A549 (cell line): Measurements from ENCODE around the gene SULT1C4. TPM values are rescaled to one million over a fixed set of nuclear protein-coding genes. Genes with fewer than 3 reads are reported as not detected.

Experiments
- ATAC-seq, 2 experiments: fragments of 200-7000 bp in 1 of 2; fragments of >200 bp in 1 of 2; cut with Nextera tagmentation in 1 of 2; cut with Tn5 transposase in 1 of 2; 3 replicates each; pipeline versions ENCODE4 v1.8.0 to v1.9.1; 2018 to 2020; ENCODE audit warnings: mild to moderate bottlenecking in 1 of 2, moderate library complexity in 1 of 2
- CTCF ChIA-PET: fragments of 300-600 bp; sonication (Branson Sonifier 250); formaldehyde crosslinking; extraction: SDS; loops from one replicate; lab custom pipeline; 2021; ENCODE audit warnings: antibody characterized with exemption, inconsistent platforms; lab: Yijun Ruan, JAX
- POLR2A ChIA-PET: fragments of 350-600 bp; formaldehyde crosslinking; extraction: SDS; loops from one replicate; lab custom pipeline; 2021; ENCODE audit warnings: antibody characterized with exemption, inconsistent platforms; lab: Yijun Ruan, JAX
- DNase-seq, 2 experiments: peaks; one replicate each; pipeline versions ENCODE4 v3.0.0 to v3.0.0-alpha.2; 2011 to 2016; ENCODE audit warnings: low read depth in 1 of 2, low spot score in 1 of 2
- FAIRE-seq: peaks from 2 replicates; lab custom pipeline; 2011; peaks lifted over from hg19 to GRCh38; lab: Jason Lieb, UNC
- H3K27ac ChIP-seq, 2 experiments: fragments of >200 bp; sonication (Bioruptor Twin); formaldehyde crosslinking; 3 replicates each; pipeline ENCODE4 v1.5.1; 2016 to 2017
- H3K4me1 ChIP-seq: fragments of >200 bp; sonication (Bioruptor Twin); formaldehyde crosslinking; 3 replicates; pipeline ENCODE4 v1.6.1; 2016
- H3K4me2 ChIP-seq: fragments of >200 bp; sonication (Bioruptor Twin); formaldehyde crosslinking; 3 replicates; pipeline ENCODE4 v1.6.1; 2016
- H3K4me3 ChIP-seq: fragments of >200 bp; sonication (Bioruptor Twin); formaldehyde crosslinking; 3 replicates; pipeline ENCODE4 v1.5.1; 2016
- H3K9me3 ChIP-seq: fragments of >200 bp; sonication (Bioruptor Twin); formaldehyde crosslinking; 3 replicates; pipeline ENCODE4 v1.6.1; 2016
- ATOH8 ChIP-seq: fragments of 250-450 bp; sonication (Bioruptor Pico); IDR thresholded peaks from 2 replicates; pipeline ENCODE4 v1.5.0; 2020; ENCODE audit warnings: low read depth, mild to moderate bottlenecking, moderate library complexity
- BCL3 ChIP-seq: fragments of >200 bp; sonication (Bioruptor Twin); formaldehyde crosslinking; IDR thresholded peaks from 3 replicates; pipeline ENCODE4 v1.6.1; 2016
- BHLHE40 ChIP-seq: IDR thresholded peaks from 2 replicates; pipeline ENCODE4 v1.6.1; 2012; ENCODE audit warnings: low read depth, low read length, inconsistent platforms
- CBX2 ChIP-seq: fragments of 200-600 bp; sonication (generic); IDR thresholded peaks from 2 replicates; pipeline ENCODE4 v1.6.1; 2016; ENCODE audit warnings: low read depth, mild to moderate bottlenecking, borderline replicate concordance
- CEBPB ChIP-seq, 2 experiments: fragments of >200 bp in 1 of 2; sonication (Bioruptor Twin) in 1 of 2; formaldehyde crosslinking in 1 of 2; IDR thresholded peaks; 2 replicates each; pipeline ENCODE4 v1.6.1; 2012 to 2016
- CHD2 ChIP-seq: fragments of 150-350 bp; IDR thresholded peaks from 2 replicates; pipeline ENCODE4 v1.6.1; 2014; ENCODE audit warnings: low read length; ENCODE audit not compliant: partially characterized antibody
- CTCF ChIP-seq: fragments of >200 bp; sonication (Bioruptor Twin); formaldehyde crosslinking; IDR thresholded peaks from 3 replicates; pipeline ENCODE4 v1.5.1; 2016
- EHF ChIP-seq: fragments of 250-450 bp; sonication (Bioruptor Pico); IDR thresholded peaks from 2 replicates; pipeline ENCODE4 v1.5.0; 2020; ENCODE audit warnings: mild to moderate bottlenecking
- EHMT2 ChIP-seq: fragments of 200-600 bp; sonication (generic); IDR thresholded peaks from 2 replicates; pipeline ENCODE4 v1.6.1; 2016; ENCODE audit warnings: antibody characterized with exemption, low read depth, mild to moderate bottlenecking, moderate library complexity
- FOSL2 ChIP-seq, 2 experiments: fragments of 450-650 bp in 1 of 2; fragments of >200 bp in 1 of 2; sonication (Bioruptor Twin) in 1 of 2; formaldehyde crosslinking; IDR thresholded peaks; 2 replicates each; pipeline versions ENCODE4 v1.5.0 to v1.6.1; 2016 to 2020; ENCODE audit warnings: mild to moderate bottlenecking in 1 of 2, moderate library complexity in 1 of 2
- GATA3 ChIP-seq: IDR thresholded peaks from 2 replicates; pipeline ENCODE4 v1.6.1; 2012; ENCODE audit warnings: borderline replicate concordance
- HDAC2 ChIP-seq: fragments of 200-600 bp; sonication (generic); IDR thresholded peaks from 2 replicates; pipeline ENCODE4 v1.6.1; 2016
- HEYL ChIP-seq: fragments of 250-450 bp; sonication (Bioruptor Pico); IDR thresholded peaks from 2 replicates; pipeline ENCODE4 v1.8.0; 2021; ENCODE audit warnings: mild to moderate bottlenecking, moderate library complexity
- HMGXB4 ChIP-seq: fragments of 250-450 bp; sonication (Bioruptor Pico); IDR thresholded peaks from 2 replicates; pipeline ENCODE4 v1.5.0; 2021; ENCODE audit warnings: mild to moderate bottlenecking, moderate library complexity, borderline replicate concordance
- HOXB13 ChIP-seq: fragments of 250-450 bp; sonication (Bioruptor Pico); IDR thresholded peaks from 2 replicates; pipeline ENCODE4 v1.5.0; 2020; ENCODE audit warnings: low read depth, mild to moderate bottlenecking, moderate library complexity
- JUNB ChIP-seq: fragments of >200 bp; sonication (Bioruptor Twin); formaldehyde crosslinking; IDR thresholded peaks from 2 replicates; pipeline ENCODE4 v1.6.1; 2016
- MYC ChIP-seq: IDR thresholded peaks from 2 replicates; pipeline ENCODE4 v1.6.1; 2012; ENCODE audit warnings: mild to moderate bottlenecking, inconsistent platforms, low read length, improper control_type of control experiment, borderline replicate concordance
- NFE2L2 ChIP-seq: fragments of 150-350 bp; conservative IDR thresholded peaks from 2 replicates; pipeline ENCODE4 v1.6.1; 2014; ENCODE audit warnings: low read length
- RAD21 ChIP-seq, 2 experiments: fragments of >200 bp in 1 of 2; sonication (Bioruptor Twin) in 1 of 2; formaldehyde crosslinking in 1 of 2; IDR thresholded peaks in 1 of 2; conservative IDR thresholded peaks in 1 of 2; 2 replicates in 1 of 2; 3 replicates in 1 of 2; pipeline ENCODE4 v1.6.1; 2012 to 2018; ENCODE audit warnings: inconsistent platforms in 1 of 2
- REST ChIP-seq: fragments of 200-600 bp; sonication (generic); IDR thresholded peaks from 2 replicates; pipeline ENCODE4 v1.6.1; 2016; ENCODE audit warnings: antibody characterized with exemption, mild to moderate bottlenecking, moderate library complexity
- RFX5 ChIP-seq: fragments of 450-650 bp; IDR thresholded peaks from 2 replicates; pipeline ENCODE4 v1.7.1; 2014; ENCODE audit warnings: antibody characterized with exemption, mild to moderate bottlenecking, moderate library complexity
- RNF2 ChIP-seq: fragments of 200-600 bp; sonication (generic); IDR thresholded peaks from 2 replicates; pipeline ENCODE4 v1.6.1; 2016; ENCODE audit warnings: low read depth, mild to moderate bottlenecking, antibody characterized with exemption, moderate library complexity, borderline replicate concordance
- TFCP2L1 ChIP-seq: fragments of 250-450 bp; sonication (Bioruptor Pico); IDR thresholded peaks from 2 replicates; pipeline ENCODE4 v1.5.0; 2021; ENCODE audit warnings: mild to moderate bottlenecking
- WGBS: methylation state at CpG from one replicate; pipeline ENCODE4 v1.1.6; 2017; ENCODE audit errors: missing lambda C conversion rate; 5-methylcytosine and 5-hydroxymethylcytosine counted together
- polyA plus RNA-seq, 4 experiments: library from polyadenylated mRNA; depleted of rRNA in 3 of 4; stranded (reverse); fragments of >200 nt; fragmentation: RNase III in 1 of 4; extraction: RNeasy Plus Mini Kit Qiagen cat#74134 plus additional on column Dnase treatment in 1 of 4; gene quantifications; 2 replicates in 3 of 4; 3 replicates in 1 of 4; pipeline ENCODE4 v1.2.3, GENCODE V29; 2011 to 2017

The SULT1C4 gene
- polyA plus RNA-seq, 2 of the 4 experiments (the other 2 are of a cell fraction) = 0.05 TPM; not detected in 1

GRCh38 chr2:108351889-108352288 lies 25.9 kb upstream of the SULT1C4 start:
- ChIA-PET POLR2A (no interaction called here), CTCF (interaction anchor here (0.6 to 2.5 kb wide), 5 partner anchors 31 to 285 kb away, joined by 4 to 22 read pairs (median 5); partner anchors contain the start of gene GCC2)
- peaks cover 7% of the 10 kb centered on the region for H3K4me1 ChIP-seq
- ATAC-seq (no peak), DNase-seq (no peak), FAIRE-seq (no peak)
- TF ChIP-seq FOSL2 (IDR thresholded peaks at IDR 0.05) = no peak
- no peak for TF ChIP-seq FOSL2 (CRISPR knock-in tag; IDR thresholded peaks at IDR 0.05)
- no peak for TF ChIP-seq CBX2
- no peak for TF ChIP-seq EHMT2
- no peak for TF ChIP-seq BCL3
- no peak for TF ChIP-seq ATOH8
- no peak for TF ChIP-seq CEBPB (IDR thresholded peaks at IDR 0.05)
- TF ChIP-seq NFE2L2 = no peak
- no peak for TF ChIP-seq RAD21 (conservative IDR thresholded peaks at IDR 0.05 in 1 of 2, IDR thresholded peaks at IDR 0.05 in 1 of 2)
- no peak for TF ChIP-seq GATA3
- no peak for TF ChIP-seq CTCF
- TF ChIP-seq RNF2 = no peak
- no peaks in the 10 kb centered on the region for H3K9me3 ChIP-seq
- no peak overlapping the region for H3K4me2 ChIP-seq
- H3K27ac ChIP-seq = peak overlapping the region; percentile 26 to 56; a peak in 3 of 6 replicates
- no peak overlapping the region for H3K4me3 ChIP-seq

GRCh38 chr2:108354136-108354535 lies 23.6 kb upstream of the SULT1C4 start:
- no peak for ATAC-seq
- Histone ChIP-seq H3K4me1 (peaks cover 4% of the 10 kb centered on the region; the same call in 1 of the 3 replicates), H3K4me3 (no peak overlapping the region), H3K27ac (0 out of 6 replicates have a peak overlapping the region, but pooled peaks of 1 of the 2 experiments have one; percentile 29)
- CTCF ChIA-PET = interaction anchor here (0.9 to 1.7 kb wide), 2 partner anchors 230 to 283 kb away, joined by 5 to 9 read pairs; no protein-coding TSS in a partner anchor
- 65% methylated on average over 5 of the region's 5 CpGs for WGBS
- no peak for TF ChIP-seq HMGXB4
- TF ChIP-seq MYC = no peak
- no peak for TF ChIP-seq RAD21 (conservative IDR thresholded peaks at IDR 0.05 in 1 of 2, IDR thresholded peaks at IDR 0.05 in 1 of 2)
- TF ChIP-seq RFX5 = no peak
- TF ChIP-seq CHD2 = no peak
- TF ChIP-seq EHF (CRISPR knock-in tag) = no peak
- no peak for TF ChIP-seq TFCP2L1 (CRISPR knock-in tag)
- no peak for TF ChIP-seq HDAC2
- TF ChIP-seq BHLHE40 = no peak
- no peak for TF ChIP-seq JUNB
- TF ChIP-seq REST = no peak
- TF ChIP-seq HOXB13 = no peak
- TF ChIP-seq HEYL (CRISPR knock-in tag) = no peak
- TF ChIP-seq CBX2 = no peak
- TF ChIP-seq, all 56 proteins: peak for 0
- DNase-seq (no peak), FAIRE-seq (no peak)
- no peaks in the 10 kb centered on the region for H3K9me3 ChIP-seq
- no peak overlapping the region for H3K4me2 ChIP-seq
- POLR2A ChIA-PET = no interaction called here
